Measurements from ENCODE around the gene NUCB1. TPM values are rescaled to one million over a fixed set of nuclear protein-coding genes. Genes with fewer than 3 reads are reported as not detected.

The NUCB1 gene
- total RNA-seq, 1 experiment from 2014 or later: 125 TPM

- H2AFZ ChIP-seq (ENCODE audit: low read length): no peak overlapping the region
- no peak for TF ChIP-seq CTCF (conservative IDR thresholded peaks at IDR 0.05)
- no peak overlapping the region for H2BK120ac ChIP-seq (ENCODE audit: low read depth, low read length, poor library complexity, severe bottlenecking)
- no peak overlapping the region for H4K91ac ChIP-seq (ENCODE audit: insufficient read length, low read depth, low read length)
- no peak overlapping the region for H3K27ac ChIP-seq (ENCODE audit: insufficient read length, low read depth, low read length)
- H3K4me2 ChIP-seq (ENCODE audit: insufficient read depth, insufficient read length, low read length): no peak overlapping the region
- no peak overlapping the region for H3K4ac ChIP-seq (ENCODE audit: low read depth, low read length)
- no peak overlapping the region for H3K9ac ChIP-seq (ENCODE audit: extremely low read depth, insufficient read length, low read length)
- Mint-ChIP-seq H3K27ac (peak overlapping the region in 2 of 3 experiments; percentile 61 to 82; a peak in 1 of 7 replicates), H3K36me3 (ENCODE audit: insufficient read depth in 1 of 3, low read depth in 3 of 3) (peaks cover 33 to 50% (median 47%) of the 10 kb centered on the region in 3 experiments; a peak in 6 of 7 replicates), H3K4me1 (peaks cover 27 to 50% of the 10 kb centered on the region in 2 experiments), H3K4me3 (peak overlapping the region; percentile 96 to 98), H3K27me3 (ENCODE audit: low read depth) (peaks cover 2% of the 10 kb centered on the region; the same call in 1 of the 2 replicates), H3K9me3 (peaks cover 0 to 5% of the 10 kb centered on the region in 2 experiments; a peak in 1 of 5 replicates)
- DNase-seq: peak; percentile 55
- no peak overlapping the region for H3K23ac ChIP-seq (ENCODE audit: insufficient read length, low read depth, low read length)
- H2BK20ac ChIP-seq (ENCODE audit: low read depth, low read length, poor library complexity, severe bottlenecking): no peak overlapping the region
- no peaks in the 10 kb centered on the region for H3K9me3 ChIP-seq (ENCODE audit: control insufficient read depth, low read depth, low read length)
- peaks cover 3% of the 10 kb centered on the region for H4K20me1 ChIP-seq (ENCODE audit: control insufficient read depth, insufficient read depth, insufficient read length)
- H3K79me2 ChIP-seq (ENCODE audit: insufficient read depth, low read length): no peaks in the 10 kb centered on the region
- H2BK15ac ChIP-seq (ENCODE audit: low read depth, low read length): no peak overlapping the region
- H2AK5ac ChIP-seq (ENCODE audit: insufficient read length, low read length): no peak overlapping the region
- no peak overlapping the region for H3T11ph ChIP-seq (ENCODE audit: low read length)
- no peak overlapping the region for H4K5ac ChIP-seq (ENCODE audit: insufficient read length, low read depth, low read length)
- no peak overlapping the region for H2BK5ac ChIP-seq (ENCODE audit: insufficient read length, low read length)
- H4K8ac ChIP-seq (replicated peaks; ENCODE audit: insufficient read length, low read depth, low read length): no peak overlapping the region
- WGBS (ENCODE audit: extremely low coverage, insufficient read length, low lambda C conversion rate): no CpG with 5 or more reads among the region's 14 CpGs
- H3K79me1 ChIP-seq (ENCODE audit: insufficient read depth, low read depth, low read length, poor library complexity, severe bottlenecking): no peaks in the 10 kb centered on the region
- H3K18ac ChIP-seq (ENCODE audit: insufficient read length, low read depth, low read length): no peak overlapping the region
- no peaks in the 10 kb centered on the region for H3K27me3 ChIP-seq (ENCODE audit: insufficient read depth, low read length)
- no peak overlapping the region for H2BK12ac ChIP-seq (ENCODE audit: insufficient read length, low read depth, low read length)
- peaks cover 14% of the 10 kb centered on the region for H3K23me2 ChIP-seq (ENCODE audit: insufficient read length, low read depth, low read length, poor library complexity, severe bottlenecking)
- H3K4me1 ChIP-seq (ENCODE audit: insufficient read depth, low read length): no peaks in the 10 kb centered on the region
- no peak overlapping the region for H3K14ac ChIP-seq (ENCODE audit: insufficient read depth, low read length)
- no peak overlapping the region for H3K56ac ChIP-seq (ENCODE audit: insufficient read length, low read depth, low read length)
These were observed 67.5 kb downstream of the NUCB1 start for GRCh38 chr19:48967346-48968178.

Measured in H9 (cell line).